ENCODE results near the gene RMDN2.

- no peak for TF ChIP-seq CTCF (IDR thresholded peaks at IDR 0.05; ENCODE audit: insufficient read depth, low read depth, low read length)
- no peak for TF ChIP-seq EZH2 (IDR thresholded peaks at IDR 0.05; ENCODE audit: insufficient read depth, low read length)
Measured at GRCh38 chr2:37926635-37927034, 1.5 kb downstream of the RMDN2 start.

Measured in astrocyte (in vitro differentiated cells and primary cell).